ENCODE measurements around the gene C1orf56. TPM values are rescaled to one million over a fixed set of nuclear protein-coding genes. Genes with fewer than 3 reads are reported as not detected.

C1orf56 gene
- total RNA-seq, 3 donors from 2014 or later (not counting 1 experiment from before 2014, with no cell fraction given) = 1.6 to 3.3 (median 1.9) TPM

GRCh38 chr1:151024540-151025146 is 22.9 kb upstream of the C1orf56 start:
- Mint-ChIP-seq H3K27ac (peak overlapping the region in 1 of 2 donors; percentile 76), H3K4me3 (no peak overlapping the region), H3K4me1 (peaks cover 6 to 7% of the 10 kb centered on the region in 2 donors), H3K27me3 (ENCODE audit: low read depth in 2 of 2) (no peaks in the 10 kb centered on the region), H3K9me3 (no peaks in the 10 kb centered on the region), H3K36me3 (no peaks in the 10 kb centered on the region)
- ATAC-seq (peak; percentile 97 to 100 (median 100)), DNase-seq (peak; percentile 82 to 93)
- intact Hi-C loops (cut with micrococcal nuclease) = loop anchor here (1.0 to 10.0 kb wide), 5 partner anchors 33 to 230 kb away; partner anchors contain the start of genes CDC42SE1, GABPB2, PSMD4 and TNFAIP8L2
- peaks cover 7% of the 10 kb centered on the region for H3K4me1 ChIP-seq (ENCODE audit: control insufficient read depth, insufficient read depth, low read length)
- 3% methylated on average over 4 of the region's 6 CpGs for WGBS (ENCODE audit: insufficient coverage)
- no peaks in the 10 kb centered on the region for H3K27me3 ChIP-seq (ENCODE audit: control insufficient read depth, insufficient read depth, low read length)
- no peaks in the 10 kb centered on the region for H3K9me3 ChIP-seq (ENCODE audit: control insufficient read depth, insufficient read depth, low read length)
- H3K27ac ChIP-seq (ENCODE audit: low read length) = no peak overlapping the region
- peaks cover 21% of the 10 kb centered on the region for H3K36me3 ChIP-seq (ENCODE audit: control insufficient read depth, insufficient read depth, low read length)
- no peak overlapping the region for H3K4me3 ChIP-seq (ENCODE audit: low read length)
- TF ChIP-seq CTCF (IDR thresholded peaks at IDR 0.05) = peak; percentile 77

- H3K27me3 Mint-ChIP-seq (ENCODE audit: low read depth in 2 of 2) = no peaks in the 10 kb centered on the region
- no peaks in the 10 kb centered on the region for H3K36me3 Mint-ChIP-seq
- Histone ChIP-seq H3K4me3 (ENCODE audit: low read length) (no peak overlapping the region), H3K27me3 (ENCODE audit: control insufficient read depth, insufficient read depth, low read length) (no peaks in the 10 kb centered on the region), H3K27ac (ENCODE audit: low read length) (no peak overlapping the region), H3K9me3 (ENCODE audit: control insufficient read depth, insufficient read depth, low read length) (no peaks in the 10 kb centered on the region), H3K4me1 (ENCODE audit: control insufficient read depth, insufficient read depth, low read length) (peaks cover 7% of the 10 kb centered on the region), H3K36me3 (ENCODE audit: control insufficient read depth, insufficient read depth, low read length) (peaks cover 34% of the 10 kb centered on the region)
- intact Hi-C loops (cut with micrococcal nuclease) = loop anchor here (10.0 kb wide), 1 partner anchor 228 kb away; the partner anchor contains the start of gene PSMD4
- H3K4me3 Mint-ChIP-seq = no peak overlapping the region
- H3K9me3 Mint-ChIP-seq = no peaks in the 10 kb centered on the region
- H3K4me1 Mint-ChIP-seq = peaks cover 6 to 7% of the 10 kb centered on the region in 2 donors
- DNase-seq (no peak), ATAC-seq (no peak)
- no peak for TF ChIP-seq CTCF (IDR thresholded peaks at IDR 0.05)
- H3K27ac Mint-ChIP-seq = no peak overlapping the region
Measured at GRCh38 chr1:151026460-151026859, 21.1 kb upstream of the C1orf56 start.

GRCh38 chr1:151032164-151032563 is 15.4 kb upstream of the C1orf56 start:
- H3K4me1 Mint-ChIP-seq = no peaks in the 10 kb centered on the region
- no peak overlapping the region for H3K4me3 Mint-ChIP-seq
- WGBS (ENCODE audit: insufficient coverage) = over 99% methylated on average over 7 of the region's 8 CpGs
- H3K4me3 ChIP-seq (ENCODE audit: low read length) = no peak overlapping the region
- peaks cover 37% of the 10 kb centered on the region for H3K36me3 ChIP-seq (ENCODE audit: control insufficient read depth, insufficient read depth, low read length)
- H3K4me1 ChIP-seq (ENCODE audit: control insufficient read depth, insufficient read depth, low read length) = no peaks in the 10 kb centered on the region
- intact Hi-C loops (cut with micrococcal nuclease) = no loop called here
- H3K9me3 Mint-ChIP-seq = no peaks in the 10 kb centered on the region
- no peak for TF ChIP-seq CTCF (IDR thresholded peaks at IDR 0.05)
- H3K36me3 Mint-ChIP-seq = peaks cover 11% of the 10 kb centered on the region
- no peaks in the 10 kb centered on the region for H3K9me3 ChIP-seq (ENCODE audit: control insufficient read depth, insufficient read depth, low read length)
- H3K27ac Mint-ChIP-seq = no peak overlapping the region
- H3K27ac ChIP-seq (ENCODE audit: low read length) = no peak overlapping the region
- no peak for ATAC-seq
- no peak for DNase-seq
- H3K27me3 Mint-ChIP-seq (ENCODE audit: low read depth in 2 of 2) = no peaks in the 10 kb centered on the region
- H3K27me3 ChIP-seq (ENCODE audit: control insufficient read depth, insufficient read depth, low read length) = no peaks in the 10 kb centered on the region

DNA sequence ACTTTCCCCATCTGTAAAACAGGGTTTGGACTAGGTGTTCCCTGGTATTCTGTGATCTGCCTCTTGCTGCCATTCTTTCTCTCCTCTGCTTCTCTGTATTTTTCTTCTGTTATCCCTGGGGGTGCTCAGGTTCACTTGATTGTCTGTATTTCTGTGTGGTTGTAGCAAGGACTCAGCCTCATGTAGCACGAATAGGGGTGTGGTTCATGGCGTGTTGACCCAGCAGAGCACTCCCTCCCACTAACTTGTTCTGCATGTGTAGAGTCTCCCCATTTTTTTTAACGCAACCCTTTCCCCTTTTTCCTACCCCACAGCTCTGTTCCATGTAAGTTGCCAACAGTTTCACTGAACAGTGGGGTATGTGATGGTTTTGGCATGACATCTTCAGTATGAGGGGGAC is 12.4 kb upstream of the C1orf56 start:
- Histone ChIP-seq H3K9me3 (ENCODE audit: control insufficient read depth, insufficient read depth, low read length) (no peaks in the 10 kb centered on the region), H3K4me3 (ENCODE audit: low read length) (no peak overlapping the region), H3K36me3 (ENCODE audit: control insufficient read depth, insufficient read depth, low read length) (peaks cover 21% of the 10 kb centered on the region), H3K4me1 (ENCODE audit: control insufficient read depth, insufficient read depth, low read length) (no peaks in the 10 kb centered on the region), H3K27me3 (ENCODE audit: control insufficient read depth, insufficient read depth, low read length) (no peaks in the 10 kb centered on the region), H3K27ac (ENCODE audit: low read length) (no peak overlapping the region)
- no peak overlapping the region for H3K4me3 Mint-ChIP-seq
- H3K9me3 Mint-ChIP-seq = no peaks in the 10 kb centered on the region
- H3K27me3 Mint-ChIP-seq (ENCODE audit: low read depth in 2 of 2) = no peaks in the 10 kb centered on the region
- 90% methylated on average over 2 of the region's 3 CpGs for WGBS (ENCODE audit: insufficient coverage)
- DNase-seq (no peak), ATAC-seq (no peak)
- peak overlapping the region; percentile 0 to 15 for H3K27ac Mint-ChIP-seq
- intact Hi-C loops (cut with micrococcal nuclease) = no loop called here
- no peaks in the 10 kb centered on the region for H3K4me1 Mint-ChIP-seq
- TF ChIP-seq CTCF (IDR thresholded peaks at IDR 0.05) = no peak
- H3K36me3 Mint-ChIP-seq = peaks cover 11% of the 10 kb centered on the region
